PFSK-1 (cell line): ENCODE measurements around the gene AMBRA1.

Experiments
- FOXP2 ChIP-seq: optimal IDR thresholded peaks from 2 replicates; pipeline ENCODE3; 2011; ENCODE audit warnings: borderline replicate concordance, control low read depth, inconsistent platforms; ENCODE audit not compliant: insufficient read depth; ENCODE audit errors: extremely low read length, extremely low read depth
- POLR2AphosphoS5 ChIP-seq: IDR thresholded peaks from 2 replicates; pipeline ENCODE4 v1.6.1; 2012; ENCODE audit warnings: low read depth, mild to moderate bottlenecking, control low read depth, low read length, moderate library complexity
- SIN3A ChIP-seq: IDR thresholded peaks from 2 replicates; pipeline ENCODE4 v1.6.1; 2012; ENCODE audit warnings: mild to moderate bottlenecking, low read length, moderate library complexity, borderline replicate concordance; ENCODE audit not compliant: insufficient read depth
- TAF1 ChIP-seq: IDR thresholded peaks from 2 replicates; pipeline ENCODE4 v1.6.1; 2012; ENCODE audit warnings: low read length, control low read depth, borderline replicate concordance; ENCODE audit not compliant: insufficient read depth
- TF ChIP-seq, protein P1 (sequence below), 2 experiments: IDR thresholded peaks; 2 replicates each; pipeline versions ENCODE4 v1.6.1 to v1.8.0; 2011 to 2012; ENCODE audit warnings: low read depth in 2 of 2, low read length in 2 of 2, control low read depth in 1 of 2, inconsistent platforms in 1 of 2, mild to moderate bottlenecking in 1 of 2, moderate library complexity in 1 of 2; ENCODE audit not compliant: insufficient read depth in 1 of 2

AMBRA1 gene

DNA sequence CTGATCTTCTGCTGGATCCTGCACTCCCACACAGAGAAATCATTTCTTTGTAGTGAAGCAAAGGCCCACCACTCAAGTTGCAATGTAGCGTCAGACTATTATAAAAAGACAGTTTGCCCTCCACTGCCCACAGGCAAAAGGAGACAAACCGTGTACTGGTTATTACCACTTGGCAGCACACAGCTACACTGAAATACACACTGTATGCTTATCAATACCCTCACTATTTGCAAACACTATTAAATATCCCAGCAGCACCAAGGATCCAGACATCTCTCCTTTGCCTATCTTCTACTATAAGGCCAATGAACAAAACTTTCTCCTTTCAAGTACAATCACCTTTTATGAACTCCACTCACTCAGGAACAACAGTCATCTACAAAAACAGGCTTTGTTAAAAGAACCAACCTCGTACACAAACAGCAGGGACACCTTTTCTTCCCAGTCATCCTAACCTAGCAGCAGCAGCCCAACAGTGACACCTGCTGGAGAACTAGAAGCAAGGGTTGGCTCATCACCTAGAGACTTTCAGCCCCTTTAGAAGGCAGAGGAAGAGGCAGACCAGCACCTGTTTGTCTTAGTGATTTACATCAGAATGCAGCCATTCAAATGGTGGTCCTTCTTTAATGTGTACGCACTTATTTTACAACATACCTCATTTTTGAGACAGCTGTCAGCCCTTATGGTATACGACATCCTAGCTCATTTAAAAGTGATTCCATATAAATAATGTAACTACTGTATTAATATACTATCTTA, 56.1 kb downstream of the AMBRA1 start:
- TF ChIP-seq FOXP2 (no peak), SIN3A (no peak), TAF1 (no peak), POLR2AphosphoS5 (no peak)
- TF ChIP-seq, protein P1, sequence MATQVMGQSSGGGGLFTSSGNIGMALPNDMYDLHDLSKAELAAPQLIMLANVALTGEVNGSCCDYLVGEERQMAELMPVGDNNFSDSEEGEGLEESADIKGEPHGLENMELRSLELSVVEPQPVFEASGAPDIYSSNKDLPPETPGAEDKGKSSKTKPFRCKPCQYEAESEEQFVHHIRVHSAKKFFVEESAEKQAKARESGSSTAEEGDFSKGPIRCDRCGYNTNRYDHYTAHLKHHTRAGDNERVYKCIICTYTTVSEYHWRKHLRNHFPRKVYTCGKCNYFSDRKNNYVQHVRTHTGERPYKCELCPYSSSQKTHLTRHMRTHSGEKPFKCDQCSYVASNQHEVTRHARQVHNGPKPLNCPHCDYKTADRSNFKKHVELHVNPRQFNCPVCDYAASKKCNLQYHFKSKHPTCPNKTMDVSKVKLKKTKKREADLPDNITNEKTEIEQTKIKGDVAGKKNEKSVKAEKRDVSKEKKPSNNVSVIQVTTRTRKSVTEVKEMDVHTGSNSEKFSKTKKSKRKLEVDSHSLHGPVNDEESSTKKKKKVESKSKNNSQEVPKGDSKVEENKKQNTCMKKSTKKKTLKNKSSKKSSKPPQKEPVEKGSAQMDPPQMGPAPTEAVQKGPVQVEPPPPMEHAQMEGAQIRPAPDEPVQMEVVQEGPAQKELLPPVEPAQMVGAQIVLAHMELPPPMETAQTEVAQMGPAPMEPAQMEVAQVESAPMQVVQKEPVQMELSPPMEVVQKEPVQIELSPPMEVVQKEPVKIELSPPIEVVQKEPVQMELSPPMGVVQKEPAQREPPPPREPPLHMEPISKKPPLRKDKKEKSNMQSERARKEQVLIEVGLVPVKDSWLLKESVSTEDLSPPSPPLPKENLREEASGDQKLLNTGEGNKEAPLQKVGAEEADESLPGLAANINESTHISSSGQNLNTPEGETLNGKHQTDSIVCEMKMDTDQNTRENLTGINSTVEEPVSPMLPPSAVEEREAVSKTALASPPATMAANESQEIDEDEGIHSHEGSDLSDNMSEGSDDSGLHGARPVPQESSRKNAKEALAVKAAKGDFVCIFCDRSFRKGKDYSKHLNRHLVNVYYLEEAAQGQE (IDR thresholded peaks at IDR 0.05; ENCODE audit: insufficient read depth in 1 of 2, low read depth in 2 of 2, low read length in 2 of 2), result no peak

DNA sequence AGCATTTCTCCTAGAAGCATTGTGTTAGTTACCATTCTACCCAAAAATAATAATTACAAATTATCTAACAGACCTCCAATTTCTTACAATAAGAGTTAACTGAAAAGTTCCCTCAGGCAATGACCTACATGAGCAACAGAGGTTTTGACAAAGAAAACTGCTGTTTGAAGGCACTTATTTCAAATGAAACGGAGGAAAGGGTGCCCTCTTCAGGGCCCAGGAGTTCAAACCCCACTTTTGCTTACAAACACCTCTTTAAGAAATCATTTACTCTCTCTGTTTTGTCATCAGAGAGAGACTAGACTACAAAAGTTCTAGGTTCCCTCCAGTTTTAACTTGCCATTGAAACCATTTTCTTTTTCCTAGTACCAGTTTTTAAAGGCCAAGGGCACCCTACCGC, 56.7 kb downstream of the AMBRA1 start:
- no peak for TF ChIP-seq POLR2AphosphoS5
- no peak for TF ChIP-seq FOXP2
- TF ChIP-seq, protein P1 (IDR thresholded peaks at IDR 0.05; ENCODE audit: insufficient read depth in 1 of 2, low read depth in 2 of 2, low read length in 2 of 2), result no peak
- no peak for TF ChIP-seq SIN3A
- TF ChIP-seq TAF1, result no peak

DNA sequence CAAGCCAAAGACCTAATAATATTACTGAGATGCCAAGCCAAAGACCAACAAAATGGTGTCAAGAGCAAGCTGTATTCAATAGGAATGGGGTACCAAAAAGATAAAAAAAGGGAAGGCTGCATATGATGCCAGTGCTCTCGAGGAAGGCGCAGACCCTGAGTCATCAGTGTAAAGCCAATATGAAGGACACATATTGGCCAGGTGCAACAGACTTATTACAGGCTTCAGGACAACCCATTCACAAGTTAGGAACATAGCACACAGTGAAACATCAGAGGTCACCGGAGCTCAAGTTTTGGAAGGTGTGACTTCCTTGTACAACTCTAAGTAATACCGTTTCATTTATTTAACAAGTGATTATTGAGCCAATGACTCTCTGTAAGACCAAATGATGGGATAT, 58.1 kb downstream of the AMBRA1 start:
- TF ChIP-seq POLR2AphosphoS5 (no peak), SIN3A (no peak), FOXP2 (no peak)
- TF ChIP-seq, protein P1 (IDR thresholded peaks at IDR 0.05; ENCODE audit: insufficient read depth in 1 of 2, low read depth in 2 of 2, low read length in 2 of 2), result no peak

DNA sequence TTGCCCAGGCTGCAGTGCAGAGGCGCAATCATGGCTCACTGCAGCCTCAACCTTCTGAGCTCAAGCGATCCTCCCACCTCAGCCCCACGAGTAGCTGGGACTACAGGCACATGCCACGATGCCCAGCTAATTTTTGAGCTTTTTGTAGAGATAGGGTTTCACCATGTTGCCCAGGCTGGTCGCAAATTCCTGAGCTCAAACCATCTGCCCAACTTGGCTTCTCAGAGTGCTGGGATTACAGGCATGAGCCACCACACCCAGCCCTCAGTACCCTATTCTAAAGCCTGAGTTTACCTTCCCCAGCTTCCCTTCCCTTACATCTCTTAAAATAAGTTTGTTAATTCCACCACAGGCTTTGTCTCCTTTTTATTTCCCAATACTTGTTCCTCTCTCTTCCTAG, 59.1 kb downstream of the AMBRA1 start:
- TF ChIP-seq FOXP2 (no peak), SIN3A (no peak), POLR2AphosphoS5 (no peak), TAF1 (no peak)
- TF ChIP-seq, protein P1 (IDR thresholded peaks at IDR 0.05; ENCODE audit: insufficient read depth in 1 of 2, low read depth in 2 of 2, low read length in 2 of 2), result no peak
